NCI-H1694 (cell line): ENCODE results near the gene TRANK1.
A peak's percentile ranks its signal among the peaks of the same experiment; 100 is the strongest.
"Not testable (repeated sequence)": the region's sequence is repeated elsewhere in the genome, so short reads cannot be mapped to it uniquely, and the experiment has no call there.

Experiments
- DNase-seq: peaks from one replicate; lab custom pipeline; 2025; lab: John Stamatoyannopoulos, UW

Gene TRANK1

GRCh38 chr3:36892457-36893136 is 52.3 kb downstream of the TRANK1 start:
- no peak for DNase-seq

DNA sequence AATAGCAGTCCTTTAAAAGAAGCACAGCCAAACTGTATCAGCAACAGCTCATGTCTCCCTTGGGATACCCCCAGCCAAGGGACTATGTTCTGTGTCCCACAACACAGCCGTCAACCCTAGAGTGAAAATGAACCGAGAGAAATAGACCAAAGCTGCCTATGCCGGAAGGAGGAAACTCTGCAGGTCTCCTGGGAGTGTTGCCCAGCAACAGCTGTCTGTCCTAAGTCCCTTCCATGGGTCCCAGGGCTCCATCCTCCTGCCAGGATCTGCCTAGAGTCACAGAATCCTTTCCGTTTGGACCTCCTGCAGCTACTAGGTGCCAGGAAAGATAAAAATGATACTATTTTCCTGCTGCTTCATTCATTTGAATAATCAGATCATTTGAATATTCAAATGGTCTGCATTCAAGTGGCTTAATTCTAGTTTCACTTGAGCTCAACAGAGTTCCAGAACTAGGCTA is 53.1 kb downstream of the TRANK1 start:
- no peak for DNase-seq

- not testable (repeated sequence) for DNase-seq
Observed at GRCh38 chr3:36891097-36891496, 53.8 kb downstream of the TRANK1 start.

DNA sequence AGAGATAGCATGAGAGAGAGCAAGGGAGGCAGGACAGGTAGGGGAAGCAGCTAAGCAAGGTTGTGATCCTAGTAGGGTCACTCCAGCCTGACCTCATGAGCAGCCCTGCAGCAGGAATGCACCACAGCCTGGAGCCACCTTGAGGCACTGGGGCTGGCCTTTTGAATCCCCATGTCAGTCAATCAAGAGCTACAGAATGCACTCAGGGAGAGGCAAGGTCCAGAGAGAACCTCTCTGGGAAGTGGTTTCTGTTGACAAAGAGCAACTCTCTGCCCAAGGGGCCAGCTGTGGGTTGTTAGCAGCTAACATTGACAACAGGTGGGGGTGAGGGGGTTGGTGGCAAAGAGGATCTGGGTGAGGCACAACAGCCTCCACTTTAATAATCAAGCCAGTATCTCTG is 54.6 kb downstream of the TRANK1 start:
- DNase-seq: no peak

- no peak for DNase-seq
Observed at GRCh38 chr3:36881735-36882134, 63.1 kb downstream of the TRANK1 start.

GRCh38 chr3:36879842-36880241 is 65.0 kb downstream of the TRANK1 start:
- not testable (repeated sequence) for DNase-seq

DNA sequence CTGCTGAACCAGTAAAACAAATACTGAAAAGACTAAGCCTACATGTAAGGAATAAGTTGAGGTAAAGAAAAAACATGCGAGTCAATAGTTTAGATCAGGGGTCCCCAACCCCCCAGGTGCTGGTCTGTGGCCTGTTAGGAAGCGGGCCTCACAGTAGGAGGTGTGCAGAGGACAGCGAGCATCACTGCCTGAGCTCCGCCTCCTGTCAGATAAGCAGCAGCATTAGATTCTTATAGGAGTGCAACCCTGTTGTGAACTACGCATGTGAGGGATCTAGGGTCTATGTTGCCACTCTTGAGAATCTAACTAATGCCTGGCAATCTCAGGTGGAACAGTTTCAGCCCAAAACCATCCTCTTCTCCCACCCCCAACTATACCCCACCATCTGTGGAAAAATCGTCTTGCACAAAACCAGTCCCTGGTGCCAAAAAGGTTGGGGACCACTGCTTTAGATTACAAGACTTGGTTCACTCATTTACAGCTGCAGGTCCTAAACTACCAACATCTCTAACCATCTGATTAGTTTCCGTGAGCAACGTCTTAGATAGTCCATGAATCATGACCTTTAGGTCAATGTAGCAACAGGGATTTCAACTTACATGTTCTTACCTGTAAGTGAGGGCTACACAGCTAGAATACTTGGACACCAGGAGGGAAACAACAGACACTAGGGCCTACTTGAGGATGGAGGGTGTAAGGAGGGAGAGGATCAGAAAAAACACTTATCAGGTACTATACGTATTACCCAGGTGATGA is 66.7 kb downstream of the TRANK1 start:
- no peak for DNase-seq

DNA sequence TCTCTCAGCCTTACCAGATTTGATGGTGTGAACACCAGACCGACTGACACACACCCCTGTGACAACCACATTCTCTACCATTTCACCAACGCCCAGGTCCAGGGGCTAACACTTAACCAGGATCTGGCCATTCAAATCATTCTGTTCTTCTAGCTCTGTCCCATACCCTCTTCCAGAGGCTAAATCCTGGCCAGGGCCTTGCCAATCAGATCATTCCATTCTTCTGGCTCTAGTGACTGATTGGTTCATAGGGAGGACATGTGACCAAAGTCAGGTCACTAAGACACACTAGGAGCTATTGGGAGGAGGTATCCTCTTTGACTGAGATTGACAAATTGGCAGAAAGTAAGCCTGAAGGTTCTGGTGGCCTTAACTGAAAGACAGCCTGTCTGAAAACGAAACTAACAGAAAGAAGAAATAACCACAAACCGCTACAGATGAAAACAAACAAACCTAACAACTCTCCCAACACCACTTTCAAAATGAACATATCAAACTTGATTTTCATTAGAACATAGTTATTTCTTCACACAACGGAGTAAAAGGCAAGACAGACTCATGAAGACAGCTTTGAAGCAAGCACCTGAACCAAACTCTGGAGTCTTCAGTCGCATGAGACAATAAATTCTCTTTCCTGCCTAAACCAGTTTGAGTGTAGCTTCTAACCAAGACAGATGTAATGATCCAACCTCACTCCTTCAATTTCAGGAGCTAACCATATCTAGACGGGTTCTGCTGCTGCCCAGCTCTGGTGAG is 68.5 kb downstream of the TRANK1 start:
- DNase-seq: no peak

GRCh38 chr3:36875397-36875796 is 69.5 kb downstream of the TRANK1 start:
- DNase-seq: no peak

DNA sequence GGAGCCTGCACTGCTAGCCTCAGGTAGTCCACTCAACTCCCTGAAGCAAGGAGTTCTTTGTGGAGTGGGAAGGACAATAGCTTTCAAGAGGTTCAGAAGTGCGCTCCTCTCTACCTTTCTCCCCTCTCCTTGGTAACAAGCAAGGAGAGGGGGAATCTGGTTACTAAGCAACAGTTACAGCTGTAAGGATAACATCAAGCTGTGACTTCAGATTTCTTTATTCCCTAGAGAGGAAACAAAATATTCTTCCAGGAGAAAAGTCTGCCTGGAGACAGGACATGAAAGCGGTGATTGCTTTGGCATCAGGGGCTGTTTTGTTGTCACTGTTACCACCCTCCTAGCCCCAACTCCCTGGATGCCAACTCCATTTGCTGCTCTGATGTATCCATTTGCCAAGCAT is 70.4 kb downstream of the TRANK1 start:
- DNase-seq: no peak

DNA sequence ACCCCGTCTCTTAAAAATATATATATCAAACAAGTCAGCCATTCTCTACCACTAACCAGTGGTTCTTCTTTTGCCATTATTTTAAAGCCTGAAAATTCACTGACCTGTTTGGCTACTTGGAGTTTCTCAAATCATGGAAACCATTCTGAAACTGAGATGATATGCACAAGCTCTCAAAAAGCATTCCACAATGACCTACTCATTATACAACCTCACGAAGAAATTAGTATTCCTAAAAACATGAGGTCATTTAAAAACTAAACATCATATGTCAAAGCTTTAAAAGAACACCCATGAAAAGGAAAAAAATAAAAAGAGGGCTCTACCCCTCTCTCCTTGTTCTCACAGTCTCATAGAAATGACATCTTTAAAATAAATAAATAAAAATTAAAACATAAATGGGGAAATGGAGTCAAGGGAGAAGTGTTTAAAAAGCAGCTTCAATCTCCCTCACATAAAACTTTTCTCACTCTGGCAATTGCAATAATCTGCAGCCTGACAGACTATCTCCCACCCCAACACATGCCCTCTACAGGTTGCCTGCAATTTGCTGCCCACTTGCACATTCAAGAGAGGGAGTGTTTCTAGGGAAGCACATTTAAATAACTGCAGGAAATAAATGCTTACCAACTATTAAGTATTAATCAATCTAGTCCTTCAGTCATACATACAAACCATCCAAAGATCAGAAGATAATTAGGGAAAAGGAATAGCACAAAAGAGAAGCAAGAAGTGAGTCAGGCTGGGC is 73.3 kb downstream of the TRANK1 start:
- DNase-seq: no peak

- DNase-seq: peak; percentile 0
Observed at GRCh38 chr3:36868614-36869436, 76.0 kb downstream of the TRANK1 start.

- no peak for DNase-seq
Observed at GRCh38 chr3:36867810-36868209, 77.0 kb downstream of the TRANK1 start.

DNA sequence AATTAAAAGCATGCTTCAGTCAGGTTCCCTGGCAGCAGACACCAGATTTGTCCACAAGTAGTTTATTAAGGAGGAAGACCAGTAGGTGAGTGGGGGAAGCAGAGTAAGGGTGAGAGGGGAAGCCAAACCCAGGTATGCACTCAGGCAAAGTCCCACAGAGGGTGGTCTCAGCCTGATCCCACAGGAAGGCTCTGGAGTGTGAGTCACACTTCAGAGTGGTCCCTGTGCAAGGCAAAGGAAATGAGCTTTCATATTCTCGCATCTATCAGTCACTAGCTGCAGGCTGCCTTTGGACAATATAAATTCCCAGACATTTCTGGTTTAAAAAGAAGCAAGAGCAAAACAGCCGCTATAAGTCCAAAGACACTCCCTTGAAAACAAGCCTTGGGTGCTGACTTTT is 78.5 kb downstream of the TRANK1 start:
- DNase-seq: no peak

DNA sequence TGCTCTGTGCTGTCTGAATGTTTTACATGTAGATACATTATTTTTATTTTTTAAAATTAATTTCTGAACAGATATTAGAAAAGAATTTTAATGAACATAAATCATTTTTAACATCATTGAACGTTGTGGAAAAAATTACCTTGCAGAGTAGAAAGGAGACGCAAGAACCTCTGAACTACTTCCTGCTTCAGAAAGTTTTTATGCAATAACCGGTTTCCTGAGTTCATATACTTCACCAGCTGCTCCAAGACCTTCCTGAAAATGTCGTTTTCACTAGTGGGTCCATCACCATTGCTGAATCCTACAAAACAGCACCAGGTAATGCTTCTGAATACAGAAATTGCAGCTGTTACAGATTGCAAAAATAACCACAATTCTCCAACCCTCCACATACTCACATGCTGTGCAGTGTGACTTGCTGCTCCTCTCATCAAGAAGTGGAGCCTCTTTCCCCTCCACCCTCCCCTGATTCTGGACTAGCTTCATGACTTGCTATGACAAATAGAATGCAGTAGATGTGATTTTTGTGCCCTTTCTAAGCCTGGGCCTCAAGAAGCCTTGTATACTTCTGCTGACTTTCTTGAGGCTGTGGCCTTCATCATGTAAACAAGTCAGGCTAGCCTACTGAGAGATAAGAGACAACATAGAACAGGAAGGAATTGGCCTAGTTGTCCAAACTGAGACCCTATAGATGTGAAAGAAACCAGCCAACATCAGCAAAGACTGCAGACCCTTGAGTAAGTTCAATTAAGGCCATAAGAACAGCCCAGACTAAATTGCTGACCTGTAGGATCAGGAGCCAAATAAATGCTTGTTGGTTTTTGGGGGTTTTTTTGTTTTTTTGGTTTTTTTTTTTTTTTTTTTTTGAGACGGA is 80.4 kb downstream of the TRANK1 start:
- DNase-seq: no peak

GRCh38 chr3:36862076-36862755 is 82.6 kb downstream of the TRANK1 start:
- no peak for DNase-seq

DNA sequence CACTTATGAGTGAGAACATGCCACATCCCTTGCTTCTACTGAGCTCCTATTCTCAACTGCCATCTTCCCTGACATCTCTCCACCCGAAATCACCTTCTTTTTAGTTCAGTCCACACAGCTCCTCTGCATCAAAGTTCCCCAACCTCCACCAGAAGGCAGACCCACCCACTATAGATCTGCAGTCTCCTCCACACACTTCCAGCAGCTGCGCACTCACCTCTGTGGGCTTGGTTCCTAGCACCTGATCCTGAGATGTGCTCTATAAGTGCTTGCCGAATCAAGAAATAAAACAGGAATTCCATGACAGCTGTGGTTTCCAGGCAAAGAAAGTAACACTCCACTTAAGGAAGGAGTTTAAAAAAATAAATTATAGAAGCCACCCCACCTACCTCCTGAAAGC is 85.4 kb downstream of the TRANK1 start:
- DNase-seq: no peak

DNA sequence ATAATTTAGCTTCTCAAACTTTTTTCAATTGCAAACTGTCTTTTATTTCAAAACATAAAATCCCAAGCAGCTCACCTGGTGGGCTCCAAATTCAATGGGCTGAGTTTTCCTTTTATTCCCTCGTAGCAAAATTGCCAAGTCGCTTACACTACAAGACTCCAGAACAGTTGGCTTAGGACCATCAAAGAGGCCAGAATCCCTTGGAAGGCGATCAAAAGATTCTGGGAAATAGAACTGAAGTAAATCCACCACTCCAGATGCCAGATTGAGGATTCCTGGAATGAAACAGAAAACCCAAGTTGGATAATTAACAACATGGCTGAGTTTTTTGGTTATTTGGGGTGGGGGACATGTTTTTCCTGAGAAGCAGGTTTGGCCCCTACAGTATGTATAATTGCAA is 92.8 kb downstream of the TRANK1 start:
- DNase-seq: no peak

DNA sequence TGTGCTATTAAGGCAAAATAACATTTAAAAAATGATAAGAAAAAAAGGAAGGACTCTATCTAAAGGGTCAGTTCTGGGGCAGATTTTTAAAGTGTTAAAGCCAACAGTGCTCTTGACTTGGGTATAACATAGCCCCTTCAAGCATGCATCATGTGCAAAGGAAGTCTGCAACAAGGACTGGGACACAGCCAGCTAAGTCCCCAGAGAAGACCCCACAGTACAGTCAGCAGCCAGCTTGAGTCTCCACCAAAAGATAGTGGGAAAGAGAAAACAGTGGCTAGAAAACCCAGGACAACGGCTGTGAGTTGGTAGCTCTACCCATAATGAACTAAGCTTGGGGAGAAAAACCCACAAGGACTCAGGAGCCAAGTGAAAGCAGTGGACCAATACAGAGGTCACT is 94.1 kb downstream of the TRANK1 start:
- no peak for DNase-seq

DNA sequence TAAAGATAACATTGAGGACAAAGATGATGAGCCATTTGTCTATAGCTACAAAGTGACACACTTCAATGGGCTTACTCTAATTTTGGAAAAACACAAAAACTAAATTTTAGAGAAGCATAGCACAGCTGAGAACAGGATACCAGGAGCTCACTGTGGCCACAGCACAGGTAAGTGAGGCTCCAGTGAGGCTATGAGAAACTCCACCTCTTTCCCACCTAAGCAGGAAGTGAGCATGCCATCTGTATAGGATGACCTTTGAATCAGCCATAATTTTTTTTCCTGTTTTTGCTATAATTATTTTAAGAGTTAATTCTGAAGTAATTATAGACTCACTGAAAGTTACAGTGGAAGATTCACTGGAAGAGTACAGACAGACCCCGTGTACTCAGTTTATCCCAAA is 98.4 kb downstream of the TRANK1 start:
- no peak for DNase-seq
